BJ (cell line): ENCODE measurements around the gene GABARAPL1. TPM values are rescaled to one million over a fixed set of nuclear protein-coding genes. Genes with fewer than 3 reads are reported as not detected.
A peak's percentile ranks its signal among the peaks of the same experiment; 100 is the strongest.

Source experiments
- CTCF ChIA-PET: fragments of 350-600 bp; formaldehyde crosslinking; extraction: SDS; loops from one replicate; lab custom pipeline; 2021; ENCODE audit warnings: antibody characterized with exemption, inconsistent platforms; lab: Yijun Ruan, JAX
- POLR2A ChIA-PET: fragments of 300-600 bp; sonication (Branson Sonifier 250); formaldehyde crosslinking; extraction: SDS; loops from one replicate; lab custom pipeline; 2021; ENCODE audit warnings: antibody characterized with exemption; lab: Charles Lee
- DNase-seq: peaks from one replicate; pipeline ENCODE4 v3.0.0-alpha.2; 2011; ENCODE audit warnings: low read depth
- H3K27me3 ChIP-seq: 2 replicates; pipeline ENCODE4 v1.6.0; 2011; ENCODE audit warnings: low read length; ENCODE audit not compliant: control insufficient read depth, insufficient read depth
- H3K36me3 ChIP-seq: 2 replicates; pipeline ENCODE4 v1.5.1; 2011; ENCODE audit warnings: low read length; ENCODE audit not compliant: control insufficient read depth, insufficient read depth
- H3K4me3 ChIP-seq: 2 replicates; pipeline ENCODE4 v1.5.1; 2011; ENCODE audit warnings: low read depth, mild to moderate bottlenecking, control low read depth, low read length
- CTCF ChIP-seq: IDR thresholded peaks from 2 replicates; pipeline ENCODE4 v1.5.1; 2011; ENCODE audit warnings: low read depth, mild to moderate bottlenecking, control low read depth, inconsistent platforms, low read length, moderate library complexity; ENCODE audit not compliant: insufficient read depth
- polyA minus RNA-seq: library from RNA; depleted of rRNA, polyadenylated mRNA; stranded (reverse); fragments of >200 nt; gene quantifications from 2 replicates; pipeline ENCODE4 v1.2.3, GENCODE V29; 2011; rRNA and poly(A)+ RNA removed
- polyA plus RNA-seq: library from polyadenylated mRNA; depleted of rRNA; stranded (reverse); fragments of >200 nt; gene quantifications from 2 replicates; pipeline ENCODE4 v1.2.3, GENCODE V29; 2011; rRNA removed

The GABARAPL1 gene
- 192 and 275 TPM in 2 replicates for polyA plus RNA-seq
- polyA minus RNA-seq: 88.9 and 118 TPM in 2 replicates

- Histone ChIP-seq H3K27me3 (no peaks in the 10 kb centered on the region), H3K4me3 (peak within 1 kb of the TSS; percentile 98), H3K36me3 (peaks cover 3% of the 10 kb centered on the region)
- ChIA-PET POLR2A (interaction anchor here (0.7 to 1.0 kb wide), 3 partner anchors 17 to 540 kb away, joined by 3 to 4 read pairs (median 3); no protein-coding TSS in a partner anchor), CTCF (interaction anchor here (1.1 to 3.0 kb wide), 4 partner anchors 9 to 201 kb away, joined by 3 to 17 read pairs (median 4); no protein-coding TSS in a partner anchor)
- no peak for TF ChIP-seq CTCF
- DNase-seq: no peak
Observed at GRCh38 chr12:10212739-10213131, at the start of gene GABARAPL1. GABARAPL1 (plus strand) TSS chr12:10212877; CDS start chr12:10213130, 253 bp downstream.

- ChIA-PET POLR2A (no interaction called here), CTCF (interaction anchor here (0.6 to 2.9 kb wide), 3 partner anchors 8 to 80 kb away, joined by 3 to 15 read pairs (median 3); no protein-coding TSS in a partner anchor)
- Histone ChIP-seq H3K36me3 (no peaks in the 10 kb centered on the region), H3K4me3 (no peak overlapping the region), H3K27me3 (no peaks in the 10 kb centered on the region)
- TF ChIP-seq CTCF: no peak
- DNase-seq: no peak
Observed at GRCh38 chr12:10163084-10163483, 49.6 kb upstream of the GABARAPL1 start.

- TF ChIP-seq CTCF: no peak
- DNase-seq: no peak
- ChIA-PET POLR2A (no interaction called here), CTCF (interaction anchor here (2.9 kb wide), 1 partner anchor 12 kb away, joined by 15 read pairs; no protein-coding TSS in a partner anchor)
- Histone ChIP-seq H3K4me3 (no peak overlapping the region), H3K36me3 (no peaks in the 10 kb centered on the region), H3K27me3 (no peaks in the 10 kb centered on the region)
Observed at GRCh38 chr12:10165421-10165820, 47.3 kb upstream of the GABARAPL1 start.

- DNase-seq: no peak
- Histone ChIP-seq H3K36me3 (no peaks in the 10 kb centered on the region), H3K4me3 (no peak overlapping the region), H3K27me3 (no peaks in the 10 kb centered on the region)
- TF ChIP-seq CTCF: no peak
- ChIA-PET CTCF (no interaction called here), POLR2A (no interaction called here)
Observed at GRCh38 chr12:10167599-10167998, 45.1 kb upstream of the GABARAPL1 start.

- Histone ChIP-seq H3K36me3 (no peaks in the 10 kb centered on the region), H3K27me3 (no peaks in the 10 kb centered on the region), H3K4me3 (no peak overlapping the region)
- TF ChIP-seq CTCF: no peak
- ChIA-PET CTCF (interaction anchor here (0.7 to 1.7 kb wide), 6 partner anchors 9 to 135 kb away, joined by 3 to 10 read pairs (median 4); no protein-coding TSS in a partner anchor), POLR2A (no interaction called here)
- DNase-seq: no peak
Observed at GRCh38 chr12:10169104-10169503, 43.6 kb upstream of the GABARAPL1 start.
